Measurements from ENCODE around the gene CORO2A. TPM values are rescaled to one million over a fixed set of nuclear protein-coding genes. Genes with fewer than 3 reads are reported as not detected.

Gene CORO2A
- total RNA-seq, 3 donors from 2014 or later = 1.4 to 7.2 (median 7.2) TPM

DNA sequence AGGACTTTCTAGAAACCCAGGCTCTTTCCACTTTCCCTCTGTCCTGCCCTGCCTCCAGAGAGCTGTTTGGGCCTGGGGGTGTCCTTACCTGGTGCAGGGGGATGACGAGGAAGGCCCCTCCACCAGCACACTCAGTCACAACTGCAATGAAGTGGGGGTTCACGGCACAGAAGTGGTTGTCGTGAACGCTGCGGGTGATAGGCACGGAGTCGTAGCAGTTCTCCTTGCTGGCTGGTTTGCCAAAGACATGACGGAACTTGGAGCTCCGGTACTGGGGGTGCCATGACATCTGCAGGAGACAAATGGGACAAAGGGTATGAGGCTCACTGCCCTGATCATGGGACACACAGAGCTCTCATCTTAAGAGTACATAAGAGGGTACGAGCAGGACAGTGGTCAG is 35.1 kb downstream of the CORO2A start:
- H3K27ac ChIP-seq = no peak overlapping the region
- TF ChIP-seq, protein P1, sequence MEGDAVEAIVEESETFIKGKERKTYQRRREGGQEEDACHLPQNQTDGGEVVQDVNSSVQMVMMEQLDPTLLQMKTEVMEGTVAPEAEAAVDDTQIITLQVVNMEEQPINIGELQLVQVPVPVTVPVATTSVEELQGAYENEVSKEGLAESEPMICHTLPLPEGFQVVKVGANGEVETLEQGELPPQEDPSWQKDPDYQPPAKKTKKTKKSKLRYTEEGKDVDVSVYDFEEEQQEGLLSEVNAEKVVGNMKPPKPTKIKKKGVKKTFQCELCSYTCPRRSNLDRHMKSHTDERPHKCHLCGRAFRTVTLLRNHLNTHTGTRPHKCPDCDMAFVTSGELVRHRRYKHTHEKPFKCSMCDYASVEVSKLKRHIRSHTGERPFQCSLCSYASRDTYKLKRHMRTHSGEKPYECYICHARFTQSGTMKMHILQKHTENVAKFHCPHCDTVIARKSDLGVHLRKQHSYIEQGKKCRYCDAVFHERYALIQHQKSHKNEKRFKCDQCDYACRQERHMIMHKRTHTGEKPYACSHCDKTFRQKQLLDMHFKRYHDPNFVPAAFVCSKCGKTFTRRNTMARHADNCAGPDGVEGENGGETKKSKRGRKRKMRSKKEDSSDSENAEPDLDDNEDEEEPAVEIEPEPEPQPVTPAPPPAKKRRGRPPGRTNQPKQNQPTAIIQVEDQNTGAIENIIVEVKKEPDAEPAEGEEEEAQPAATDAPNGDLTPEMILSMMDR (IDR thresholded peaks at IDR 0.05) = no peak
- TF ChIP-seq POLR2AphosphoS5 (IDR thresholded peaks at IDR 0.05) = no peak
- TF ChIP-seq POLR2A (IDR thresholded peaks at IDR 0.05) = no peak
- no peaks in the 10 kb centered on the region for H3K4me1 ChIP-seq

DNA sequence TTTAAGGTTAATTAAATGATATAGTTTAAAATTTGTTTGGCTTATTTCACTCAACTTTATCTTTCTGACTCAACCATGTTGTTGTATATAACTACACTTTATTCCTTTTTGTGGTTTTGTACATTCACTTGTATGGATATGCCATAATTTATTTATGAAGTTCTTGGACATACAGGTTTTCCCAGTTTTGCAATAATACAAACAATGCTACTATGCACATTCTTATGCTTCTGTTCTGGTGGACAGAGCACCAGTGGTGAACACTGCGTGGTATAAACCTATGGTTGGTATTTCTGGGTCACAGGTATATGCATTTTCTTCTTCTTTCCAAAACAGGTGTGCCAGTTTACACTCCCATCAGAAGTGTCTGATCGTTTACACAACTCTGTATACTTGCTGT is 37.8 kb downstream of the CORO2A start:
- Histone ChIP-seq H3K27me3 (no peaks in the 10 kb centered on the region), H3K9me3 (no peaks in the 10 kb centered on the region), H3K36me3 (no peaks in the 10 kb centered on the region), H3K27ac (no peak overlapping the region), H3K4me1 (no peaks in the 10 kb centered on the region), H3K4me3 (no peak overlapping the region)
- intact Hi-C loops (cut with DNase I; ENCODE audit: low total_unique reads) = no loop called here
- TF ChIP-seq, protein P1 (IDR thresholded peaks at IDR 0.05) = no peak
- no peak for TF ChIP-seq POLR2A (IDR thresholded peaks at IDR 0.05)
- TF ChIP-seq POLR2AphosphoS5 (IDR thresholded peaks at IDR 0.05) = no peak
- DNase-seq (ENCODE audit: low spot score in 2 of 2) = no peak

More for the DNA sequence above, 35.1 kb downstream of the CORO2A start:
- no peaks in the 10 kb centered on the region for H3K36me3 ChIP-seq
- intact Hi-C loops (cut with DNase I; ENCODE audit: low total_unique reads) = no loop called here
- no peaks in the 10 kb centered on the region for H3K9me3 ChIP-seq
- H3K4me3 ChIP-seq = no peak overlapping the region
- DNase-seq (ENCODE audit: low spot score in 2 of 2) = no peak
- H3K27me3 ChIP-seq = no peaks in the 10 kb centered on the region

DNA sequence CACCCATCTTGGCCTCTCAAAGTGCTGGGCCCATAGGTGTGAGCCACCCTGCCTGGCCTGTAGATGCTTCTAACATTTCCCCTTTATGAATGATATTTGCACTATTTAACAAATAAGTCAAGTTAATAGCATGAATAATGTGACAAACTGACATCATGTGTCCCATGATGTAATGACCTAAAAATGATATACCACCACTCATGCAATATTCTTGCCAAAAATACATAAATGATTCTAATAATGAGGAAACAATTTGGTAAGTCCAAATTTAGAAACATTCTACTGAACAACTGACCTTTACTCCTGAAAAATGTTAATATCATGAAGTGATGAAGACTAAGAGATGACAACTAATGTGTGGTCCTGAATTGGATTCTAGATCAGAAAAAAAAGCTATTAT is 39.9 kb downstream of the CORO2A start:
- intact Hi-C loops (cut with DNase I; ENCODE audit: low total_unique reads) = no loop called here
- Histone ChIP-seq H3K27me3 (no peaks in the 10 kb centered on the region), H3K9me3 (no peaks in the 10 kb centered on the region), H3K4me1 (no peaks in the 10 kb centered on the region), H3K4me3 (no peak overlapping the region), H3K36me3 (no peaks in the 10 kb centered on the region), H3K27ac (no peak overlapping the region)
- no peak for TF ChIP-seq POLR2A (IDR thresholded peaks at IDR 0.05)
- no peak for TF ChIP-seq POLR2AphosphoS5 (IDR thresholded peaks at IDR 0.05)
- TF ChIP-seq, protein P1 (IDR thresholded peaks at IDR 0.05) = no peak
- no peak for DNase-seq (ENCODE audit: low spot score in 2 of 2)

DNA sequence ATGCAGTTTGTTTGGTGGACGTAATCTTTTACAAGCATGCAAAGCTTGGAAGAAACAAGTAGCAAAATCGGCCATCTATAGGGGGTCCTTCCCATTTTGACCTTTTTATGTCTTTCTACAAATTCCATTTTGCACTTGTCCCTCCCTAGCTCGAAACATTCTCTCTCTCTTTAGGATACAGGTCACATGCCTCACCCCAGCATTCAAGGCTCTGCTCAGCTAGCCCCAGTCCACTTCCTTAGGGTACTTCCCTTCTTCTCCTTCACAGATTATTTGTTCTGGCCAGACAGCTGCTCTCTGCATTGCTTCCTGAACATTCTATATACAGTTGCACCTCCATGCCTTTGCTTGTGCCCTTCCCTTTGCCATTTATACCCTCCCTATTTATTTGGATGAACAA is 41.7 kb downstream of the CORO2A start:
- no peaks in the 10 kb centered on the region for H3K36me3 ChIP-seq
- H3K4me3 ChIP-seq = no peak overlapping the region
- peaks cover 0 to 5% of the 10 kb centered on the region in 2 donors for H3K4me1 ChIP-seq
- no peaks in the 10 kb centered on the region for H3K27me3 ChIP-seq
- no peak overlapping the region for H3K27ac ChIP-seq
- intact Hi-C loops (cut with DNase I; ENCODE audit: low total_unique reads) = no loop called here
- no peak for TF ChIP-seq POLR2AphosphoS5 (IDR thresholded peaks at IDR 0.05)
- no peak for TF ChIP-seq POLR2A (IDR thresholded peaks at IDR 0.05)
- TF ChIP-seq, protein P1 (IDR thresholded peaks at IDR 0.05) = no peak
- no peaks in the 10 kb centered on the region for H3K9me3 ChIP-seq
- no peak for DNase-seq (ENCODE audit: low spot score in 2 of 2)

DNA sequence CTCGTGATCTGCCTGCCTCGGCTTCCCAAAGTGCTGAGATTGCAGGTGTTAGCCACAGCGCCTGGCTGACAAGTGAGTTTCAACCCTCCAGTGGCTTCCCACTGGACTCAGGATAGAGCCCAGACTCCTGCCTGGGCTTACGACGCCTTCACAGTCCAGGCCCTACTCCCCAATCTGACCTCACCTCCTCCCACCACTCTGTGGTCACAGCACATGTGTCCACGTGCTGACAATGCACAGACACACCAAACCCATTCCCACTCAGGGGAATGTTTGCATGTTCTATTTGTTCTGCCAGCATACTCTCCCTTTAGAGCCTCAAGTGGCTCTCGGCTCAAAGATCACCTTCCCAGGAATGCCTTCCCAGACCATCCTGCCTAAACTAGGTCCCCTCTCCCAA is 42.3 kb downstream of the CORO2A start:
- intact Hi-C loops (cut with DNase I; ENCODE audit: low total_unique reads) = no loop called here
- no peaks in the 10 kb centered on the region for H3K36me3 ChIP-seq
- peaks cover 0 to 10% of the 10 kb centered on the region in 2 donors for H3K4me1 ChIP-seq
- H3K27me3 ChIP-seq = no peaks in the 10 kb centered on the region
- no peak overlapping the region for H3K27ac ChIP-seq
- no peak overlapping the region for H3K4me3 ChIP-seq
- DNase-seq (ENCODE audit: low spot score in 2 of 2) = peak in 1 of 2 donors; percentile 36
- TF ChIP-seq POLR2AphosphoS5 (IDR thresholded peaks at IDR 0.05) = no peak
- TF ChIP-seq, protein P1 (IDR thresholded peaks at IDR 0.05) = no peak
- no peak for TF ChIP-seq POLR2A (IDR thresholded peaks at IDR 0.05)
- no peaks in the 10 kb centered on the region for H3K9me3 ChIP-seq
